Measurements from ENCODE around the gene PPP1R1B.

- TF ChIP-seq, protein P1, sequence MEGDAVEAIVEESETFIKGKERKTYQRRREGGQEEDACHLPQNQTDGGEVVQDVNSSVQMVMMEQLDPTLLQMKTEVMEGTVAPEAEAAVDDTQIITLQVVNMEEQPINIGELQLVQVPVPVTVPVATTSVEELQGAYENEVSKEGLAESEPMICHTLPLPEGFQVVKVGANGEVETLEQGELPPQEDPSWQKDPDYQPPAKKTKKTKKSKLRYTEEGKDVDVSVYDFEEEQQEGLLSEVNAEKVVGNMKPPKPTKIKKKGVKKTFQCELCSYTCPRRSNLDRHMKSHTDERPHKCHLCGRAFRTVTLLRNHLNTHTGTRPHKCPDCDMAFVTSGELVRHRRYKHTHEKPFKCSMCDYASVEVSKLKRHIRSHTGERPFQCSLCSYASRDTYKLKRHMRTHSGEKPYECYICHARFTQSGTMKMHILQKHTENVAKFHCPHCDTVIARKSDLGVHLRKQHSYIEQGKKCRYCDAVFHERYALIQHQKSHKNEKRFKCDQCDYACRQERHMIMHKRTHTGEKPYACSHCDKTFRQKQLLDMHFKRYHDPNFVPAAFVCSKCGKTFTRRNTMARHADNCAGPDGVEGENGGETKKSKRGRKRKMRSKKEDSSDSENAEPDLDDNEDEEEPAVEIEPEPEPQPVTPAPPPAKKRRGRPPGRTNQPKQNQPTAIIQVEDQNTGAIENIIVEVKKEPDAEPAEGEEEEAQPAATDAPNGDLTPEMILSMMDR (IDR thresholded peaks at IDR 0.05; ENCODE audit: insufficient read depth, low read length, poor library complexity, severe bottlenecking), result no peak
- no peak for TF ChIP-seq EZH2phosphoT487 (conservative IDR thresholded peaks at IDR 0.05; ENCODE audit: low read length)
Observed at GRCh38 chr17:39677072-39677471, 50.3 kb downstream of the PPP1R1B start.
